ENCODE results near the gene CELA3A.

The CELA3A gene

DNA sequence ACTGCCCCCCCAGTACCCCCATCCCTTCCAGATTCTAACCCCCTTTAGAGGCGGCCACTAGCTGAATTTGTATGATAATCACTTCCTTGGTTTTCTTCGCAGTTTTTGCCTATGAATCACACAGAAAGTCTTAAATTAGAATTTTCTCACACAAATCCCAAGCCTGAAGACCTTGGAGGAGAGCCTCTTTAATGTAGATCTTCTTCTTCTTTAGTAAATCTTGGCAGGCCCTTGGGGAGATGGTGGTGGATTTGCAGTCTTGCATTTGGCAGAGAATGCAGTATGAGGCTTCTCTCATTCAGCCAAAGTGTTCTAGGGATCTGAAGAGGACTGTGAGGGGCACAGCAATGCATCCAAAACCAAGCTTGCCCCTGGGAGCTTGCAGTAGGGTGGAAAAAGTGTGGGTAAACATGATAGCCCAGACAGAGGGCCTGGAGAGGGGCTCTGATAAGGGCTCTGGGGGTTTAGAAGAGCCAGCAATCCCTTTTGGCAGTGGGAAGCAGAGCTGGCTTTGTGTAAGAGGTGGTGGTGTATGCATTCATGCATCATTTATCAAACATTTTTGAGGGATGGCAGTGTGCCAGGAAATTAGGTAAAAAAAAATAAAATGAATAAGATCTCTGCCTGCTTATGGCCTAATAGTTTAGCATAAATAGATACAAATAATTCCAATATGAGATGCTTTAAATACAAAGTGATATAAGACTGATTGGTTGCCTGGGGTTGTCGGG is 43.4 kb downstream of the CELA3A start:
- Histone ChIP-seq H3K4me3 (ENCODE audit: low read depth, low read length) (no peak overlapping the region), H3K9ac (ENCODE audit: low read depth, low read length) (no peak overlapping the region), H3K4me1 (ENCODE audit: control insufficient read depth, insufficient read depth, low read length) (peaks cover 12% of the 10 kb centered on the region), H3K36me3 (ENCODE audit: control insufficient read depth, insufficient read depth, low read length) (no peaks in the 10 kb centered on the region), H3K27me3 (ENCODE audit: control insufficient read depth, insufficient read depth, low read length) (no peaks in the 10 kb centered on the region), H3K9me3 (ENCODE audit: control insufficient read depth, insufficient read depth, low read length) (no peaks in the 10 kb centered on the region)

- H3K36me3 ChIP-seq (ENCODE audit: control insufficient read depth, insufficient read depth, low read length): no peaks in the 10 kb centered on the region
- H3K9me3 ChIP-seq (ENCODE audit: control insufficient read depth, insufficient read depth, low read length): no peaks in the 10 kb centered on the region
- peaks cover 8% of the 10 kb centered on the region for H3K4me1 ChIP-seq (ENCODE audit: control insufficient read depth, insufficient read depth, low read length)
- H3K4me3 ChIP-seq (ENCODE audit: low read depth, low read length): no peak overlapping the region
- H3K9ac ChIP-seq (ENCODE audit: low read depth, low read length): no peak overlapping the region
- no peaks in the 10 kb centered on the region for H3K27me3 ChIP-seq (ENCODE audit: control insufficient read depth, insufficient read depth, low read length)
These were observed 44.3 kb downstream of the CELA3A start for GRCh38 chr1:22045604-22046228.

DNA sequence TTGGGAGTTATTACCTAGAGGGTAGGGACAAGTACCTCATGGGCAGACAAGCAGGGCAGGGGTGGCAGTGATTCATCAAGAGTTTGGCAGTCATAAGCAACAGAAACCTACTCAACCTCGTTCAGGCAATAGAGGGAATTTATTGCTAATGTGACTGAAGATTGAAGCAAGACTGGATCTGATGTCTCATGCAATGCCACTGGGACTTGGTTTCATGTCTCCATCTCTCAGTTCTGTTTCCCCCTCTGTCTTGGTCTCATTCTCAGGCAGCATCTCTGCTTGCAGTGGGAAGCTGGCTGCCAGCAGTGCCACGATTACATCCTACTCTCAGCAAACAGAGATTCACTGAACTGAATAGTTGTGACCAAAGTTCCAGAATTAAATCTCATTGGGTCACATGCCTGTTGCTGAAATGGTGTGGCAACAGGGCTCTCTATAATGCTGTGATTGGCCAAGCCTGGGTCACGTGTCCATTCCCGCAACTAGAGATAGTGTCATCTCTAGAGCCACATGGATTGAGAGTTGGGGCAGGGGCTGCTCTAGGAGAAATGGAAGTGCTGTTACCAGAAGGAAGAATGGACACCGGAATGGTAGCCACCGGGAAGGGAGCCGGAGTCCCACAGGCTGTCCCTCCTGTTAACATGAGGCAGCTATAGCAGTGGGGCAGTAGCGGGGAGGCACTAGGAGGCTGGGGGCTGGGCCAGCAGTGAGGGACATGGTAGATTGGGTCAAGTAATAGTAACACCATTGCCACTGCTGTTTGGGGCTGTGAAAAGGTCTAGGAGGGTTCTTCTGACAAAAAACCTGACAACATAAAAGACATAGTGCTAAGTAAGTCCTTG is 47.1 kb downstream of the CELA3A start:
- H3K36me3 ChIP-seq (ENCODE audit: control insufficient read depth, insufficient read depth, low read length): no peaks in the 10 kb centered on the region
- H3K9ac ChIP-seq (ENCODE audit: low read depth, low read length): no peak overlapping the region

GRCh38 chr1:22050330-22050729 is 48.9 kb downstream of the CELA3A start:
- no peaks in the 10 kb centered on the region for H3K27me3 ChIP-seq (ENCODE audit: control insufficient read depth, insufficient read depth, low read length)
- H3K36me3 ChIP-seq (ENCODE audit: control insufficient read depth, insufficient read depth, low read length): no peaks in the 10 kb centered on the region
- H3K4me1 ChIP-seq (ENCODE audit: control insufficient read depth, insufficient read depth, low read length): no peaks in the 10 kb centered on the region
- H3K9me3 ChIP-seq (ENCODE audit: control insufficient read depth, insufficient read depth, low read length): no peaks in the 10 kb centered on the region
- no peak overlapping the region for H3K9ac ChIP-seq (ENCODE audit: low read depth, low read length)
- no peak overlapping the region for H3K4me3 ChIP-seq (ENCODE audit: low read depth, low read length)

More for the DNA sequence above, 47.1 kb downstream of the CELA3A start:
- Histone ChIP-seq H3K4me3 (ENCODE audit: low read depth, low read length) (no peak overlapping the region), H3K27me3 (ENCODE audit: control insufficient read depth, insufficient read depth, low read length) (no peaks in the 10 kb centered on the region), H3K4me1 (ENCODE audit: control insufficient read depth, insufficient read depth, low read length) (peaks cover 8% of the 10 kb centered on the region), H3K9me3 (ENCODE audit: control insufficient read depth, insufficient read depth, low read length) (no peaks in the 10 kb centered on the region)

GRCh38 chr1:22051607-22052114 is 50.2 kb downstream of the CELA3A start:
- H3K27me3 ChIP-seq (ENCODE audit: control insufficient read depth, insufficient read depth, low read length): no peaks in the 10 kb centered on the region
- peaks cover 2% of the 10 kb centered on the region for H3K4me1 ChIP-seq (ENCODE audit: control insufficient read depth, insufficient read depth, low read length)
- no peak overlapping the region for H3K9ac ChIP-seq (ENCODE audit: low read depth, low read length)
- H3K36me3 ChIP-seq (ENCODE audit: control insufficient read depth, insufficient read depth, low read length): no peaks in the 10 kb centered on the region
- no peak overlapping the region for H3K4me3 ChIP-seq (ENCODE audit: low read depth, low read length)
- H3K9me3 ChIP-seq (ENCODE audit: control insufficient read depth, insufficient read depth, low read length): no peaks in the 10 kb centered on the region

DNA sequence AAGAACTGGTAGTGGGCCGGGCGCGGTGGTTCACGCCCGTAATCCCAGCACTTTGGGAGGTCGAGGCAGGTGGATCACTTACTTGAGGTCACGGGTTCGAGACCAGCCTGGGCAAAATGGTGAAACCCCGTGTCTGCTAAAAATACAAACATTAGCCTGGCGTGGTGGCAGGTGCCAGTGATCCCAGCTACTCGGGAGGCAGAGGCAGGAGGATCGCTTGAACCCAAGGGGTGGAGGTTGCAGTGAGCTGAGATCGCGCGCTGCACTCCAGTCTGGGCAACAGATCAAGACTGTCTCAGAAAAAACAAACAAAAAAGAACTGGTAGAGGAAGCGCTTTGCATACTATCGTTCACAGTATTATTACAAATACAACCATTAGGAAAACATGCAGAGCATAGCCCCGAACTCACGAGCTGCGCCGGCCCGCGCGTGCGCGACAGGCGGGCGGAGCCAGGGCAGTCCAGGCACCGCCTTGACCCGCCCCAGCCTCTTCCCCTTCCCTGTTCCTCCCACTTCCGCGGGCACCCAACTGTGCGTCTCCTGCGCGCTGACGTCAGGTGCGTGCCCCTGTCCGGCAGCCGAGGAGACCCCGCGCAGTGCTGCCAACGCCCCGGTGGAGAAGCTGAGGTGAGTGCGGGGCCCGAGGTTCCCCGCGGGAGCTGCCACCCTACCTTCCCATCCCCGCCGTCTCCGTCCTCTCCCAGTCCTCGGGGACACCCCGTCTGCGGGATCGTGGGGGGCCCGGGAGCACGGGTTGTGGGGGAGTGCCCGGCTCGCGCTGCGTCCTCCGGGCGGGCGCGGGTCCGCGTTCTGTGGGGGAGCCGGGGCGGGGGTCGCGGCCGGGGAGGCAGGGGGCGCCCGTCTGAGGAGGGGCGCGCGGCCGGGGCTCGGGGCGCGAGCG is 50.9 kb downstream of the CELA3A start, which contains the start of gene CDC42:
Gene CDC42, plus strand, starts transcription at position 595 of the 902 bp plus-strand sequence. CDS start 25,770 bp downstream, outside the sequence.
- Histone ChIP-seq H3K36me3 (ENCODE audit: control insufficient read depth, insufficient read depth, low read length) (no peaks in the 10 kb centered on the region), H3K4me3 (ENCODE audit: low read depth, low read length) (peak within 1 kb of the TSS; percentile 83), H3K9ac (ENCODE audit: low read depth, low read length) (peak within 1 kb of the TSS; percentile 85), H3K27me3 (ENCODE audit: control insufficient read depth, insufficient read depth, low read length) (no peaks in the 10 kb centered on the region), H3K4me1 (ENCODE audit: control insufficient read depth, insufficient read depth, low read length) (peaks cover 2% of the 10 kb centered on the region), H3K9me3 (ENCODE audit: control insufficient read depth, insufficient read depth, low read length) (no peaks in the 10 kb centered on the region)

DNA sequence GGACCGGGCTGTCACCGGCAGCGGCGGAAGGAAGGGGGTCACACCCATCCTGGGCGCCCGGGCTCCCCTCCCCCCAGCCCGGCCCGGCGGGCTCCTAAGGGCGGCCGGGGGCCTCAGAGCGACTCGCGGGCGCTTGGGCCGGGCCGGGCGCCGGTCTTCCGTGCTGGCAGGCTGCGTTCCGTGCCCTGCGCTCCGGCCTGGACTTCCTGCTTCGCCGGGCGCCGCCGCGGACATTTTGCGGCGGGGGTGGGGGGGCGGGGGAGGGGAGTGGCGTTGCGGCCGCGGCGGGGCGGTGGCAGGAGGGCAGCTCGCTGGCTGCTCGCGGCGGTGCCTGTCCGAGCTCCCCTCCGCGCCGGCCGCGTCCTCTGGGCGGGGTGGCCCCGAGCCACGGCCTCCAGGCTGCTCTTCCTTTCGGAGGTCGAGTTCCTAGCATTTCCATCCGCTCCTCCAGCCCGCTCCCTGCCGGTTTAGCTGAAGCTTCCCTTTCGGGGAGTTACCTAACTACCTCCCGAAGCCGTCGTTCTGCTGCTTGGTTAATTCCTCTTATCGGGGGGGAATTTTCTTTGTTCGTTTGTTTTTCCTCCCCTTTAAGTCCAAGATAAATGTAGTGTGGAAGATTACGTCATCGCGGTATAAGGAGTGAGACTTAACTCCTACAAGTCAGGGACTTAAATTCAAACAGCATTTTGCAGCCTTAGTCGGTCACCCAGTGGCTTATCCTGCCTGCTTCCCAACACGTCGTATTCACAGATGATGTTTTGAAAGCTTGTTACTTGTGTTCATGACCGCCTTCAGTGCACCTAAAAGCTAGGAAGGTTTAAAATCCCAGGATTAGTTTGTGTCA is 51.8 kb downstream of the CELA3A start:
- Histone ChIP-seq H3K9me3 (ENCODE audit: control insufficient read depth, insufficient read depth, low read length) (no peaks in the 10 kb centered on the region), H3K4me3 (ENCODE audit: low read depth, low read length) (peak overlapping the region; percentile 83), H3K4me1 (ENCODE audit: control insufficient read depth, insufficient read depth, low read length) (peaks cover 2% of the 10 kb centered on the region), H3K9ac (ENCODE audit: low read depth, low read length) (peak overlapping the region; percentile 85), H3K27me3 (ENCODE audit: control insufficient read depth, insufficient read depth, low read length) (no peaks in the 10 kb centered on the region), H3K36me3 (ENCODE audit: control insufficient read depth, insufficient read depth, low read length) (no peaks in the 10 kb centered on the region)

- Histone ChIP-seq H3K27me3 (ENCODE audit: control insufficient read depth, insufficient read depth, low read length) (no peaks in the 10 kb centered on the region), H3K4me3 (ENCODE audit: low read depth, low read length) (peak overlapping the region; percentile 83), H3K36me3 (ENCODE audit: control insufficient read depth, insufficient read depth, low read length) (no peaks in the 10 kb centered on the region), H3K9me3 (ENCODE audit: control insufficient read depth, insufficient read depth, low read length) (no peaks in the 10 kb centered on the region), H3K4me1 (ENCODE audit: control insufficient read depth, insufficient read depth, low read length) (peaks cover 2% of the 10 kb centered on the region), H3K9ac (ENCODE audit: low read depth, low read length) (peak overlapping the region; percentile 85)
These were observed 52.7 kb downstream of the CELA3A start for GRCh38 chr1:22053861-22054770.

- no peaks in the 10 kb centered on the region for H3K36me3 ChIP-seq (ENCODE audit: control insufficient read depth, insufficient read depth, low read length)
- peaks cover 2% of the 10 kb centered on the region for H3K4me1 ChIP-seq (ENCODE audit: control insufficient read depth, insufficient read depth, low read length)
- no peaks in the 10 kb centered on the region for H3K9me3 ChIP-seq (ENCODE audit: control insufficient read depth, insufficient read depth, low read length)
- no peak overlapping the region for H3K9ac ChIP-seq (ENCODE audit: low read depth, low read length)
- no peak overlapping the region for H3K4me3 ChIP-seq (ENCODE audit: low read depth, low read length)
- no peaks in the 10 kb centered on the region for H3K27me3 ChIP-seq (ENCODE audit: control insufficient read depth, insufficient read depth, low read length)
These were observed 54.0 kb downstream of the CELA3A start for GRCh38 chr1:22055463-22055862.

GRCh38 chr1:22056043-22056442 is 54.6 kb downstream of the CELA3A start:
- H3K9ac ChIP-seq (ENCODE audit: low read depth, low read length): no peak overlapping the region
- peaks cover 2% of the 10 kb centered on the region for H3K4me1 ChIP-seq (ENCODE audit: control insufficient read depth, insufficient read depth, low read length)
- H3K36me3 ChIP-seq (ENCODE audit: control insufficient read depth, insufficient read depth, low read length): no peaks in the 10 kb centered on the region
- H3K9me3 ChIP-seq (ENCODE audit: control insufficient read depth, insufficient read depth, low read length): no peaks in the 10 kb centered on the region
- H3K27me3 ChIP-seq (ENCODE audit: control insufficient read depth, insufficient read depth, low read length): no peaks in the 10 kb centered on the region
- H3K4me3 ChIP-seq (ENCODE audit: low read depth, low read length): no peak overlapping the region
